ENCODE measurements around the gene NR1D1. TPM values are rescaled to one million over a fixed set of nuclear protein-coding genes. Genes with fewer than 3 reads are reported as not detected.

NR1D1 gene
- total and polyA plus RNA-seq, 2 of the 8 experiments (the other 6 are each of a cell fraction or from before 2014, with no cell fraction given), result 1.5 to 4.6 TPM

DNA sequence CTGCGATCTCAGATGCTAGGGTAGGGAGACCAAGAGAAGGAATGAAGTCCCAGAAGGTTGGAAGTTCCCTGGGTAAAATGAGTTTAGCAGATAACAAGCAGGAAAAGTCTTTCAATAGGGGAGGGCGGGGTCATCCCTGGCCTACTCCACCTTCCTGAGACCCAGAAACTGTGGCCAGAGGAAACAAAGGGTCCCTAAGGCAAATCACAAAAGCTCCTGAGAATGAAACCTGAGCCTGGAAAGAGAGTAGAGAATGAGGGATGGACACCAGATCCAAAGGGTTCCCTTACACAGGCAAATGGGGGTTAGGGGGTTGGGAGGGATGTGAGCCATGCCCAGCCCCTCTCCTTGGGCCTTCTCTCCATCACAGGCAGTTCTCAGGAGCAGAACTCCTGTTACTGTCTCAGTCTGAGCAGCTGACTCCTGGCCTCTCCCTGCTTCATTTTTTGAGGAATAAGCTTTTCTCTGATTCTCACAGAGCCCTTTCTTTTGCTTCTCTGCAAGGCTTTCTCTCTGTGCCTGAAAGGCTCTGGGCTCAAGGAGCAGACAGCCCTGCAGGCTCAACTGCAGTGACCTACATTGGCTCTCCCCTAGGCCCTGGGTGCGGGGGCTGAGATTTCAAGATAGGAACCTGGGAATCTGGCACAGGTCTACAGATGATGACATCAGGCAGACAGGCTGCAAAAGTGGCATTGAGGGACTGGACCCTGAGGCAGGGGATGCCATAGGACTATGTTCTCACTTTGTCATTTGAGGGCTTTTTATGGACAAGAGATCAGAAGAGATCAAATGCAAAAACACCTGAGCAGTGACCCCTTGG lies 9.8 kb upstream of the NR1D1 start:
- Histone ChIP-seq H3K9me3 (ENCODE audit: insufficient read depth in 2 of 2, low read depth in 1 of 2, low read length in 1 of 2) (no peaks in the 10 kb centered on the region), H3K4me1 (replicated peaks in 1 of 4; ENCODE audit: control insufficient read depth in 3 of 4, insufficient read depth in 4 of 4, low read length in 3 of 4) (peaks cover 39 to 51% (median 43%) of the 10 kb centered on the region in 4 experiments), H2BK12ac (ENCODE audit: low read depth, low read length) (peak overlapping the region; percentile 44; the same call in 1 of the 2 replicates), H2BK15ac (ENCODE audit: low read length) (peak overlapping the region; percentile 35), H4K8ac (ENCODE audit: extremely low read depth, insufficient read depth, low read length) (no peak overlapping the region), H4K91ac (replicated peaks; ENCODE audit: insufficient read length, low read length) (peak overlapping the region; percentile 6), H4K20me1 (replicated peaks in 1 of 2; ENCODE audit: control insufficient read depth in 1 of 2, insufficient read depth in 2 of 2, low read length in 2 of 2) (no peaks in the 10 kb centered on the region), H2BK120ac (replicated peaks; ENCODE audit: low read depth, low read length) (no peak overlapping the region), H4K5ac (ENCODE audit: insufficient read length, low read depth, low read length) (peak overlapping the region; percentile 38), H2BK20ac (ENCODE audit: low read length) (no peak overlapping the region), H3K18ac (ENCODE audit: extremely low read depth, low read length) (peak overlapping the region; percentile 62), H3K23me2 (ENCODE audit: low read depth, low read length) (no peaks in the 10 kb centered on the region), H3K27me3 (replicated peaks in 1 of 4; ENCODE audit: control insufficient read depth in 3 of 4, extremely low read depth in 1 of 4, insufficient read depth in 3 of 4, low read length in 3 of 4) (peaks cover 0 to 26% (median 19%) of the 10 kb centered on the region in 4 experiments; a peak in 6 of 7 replicates), H3K36me3 (ENCODE audit: control insufficient read depth in 2 of 4, insufficient read depth in 4 of 4, low read length in 3 of 4) (no peaks in the 10 kb centered on the region), H3K14ac (ENCODE audit: insufficient read length) (no peak overlapping the region), H3K79me1 (ENCODE audit: low read depth, low read length) (no peaks in the 10 kb centered on the region), H3K79me2 (ENCODE audit: control insufficient read depth in 1 of 2, insufficient read depth in 2 of 2, low read length in 2 of 2) (no peaks in the 10 kb centered on the region), H3K23ac (ENCODE audit: insufficient read length) (no peak overlapping the region), H2AK5ac (ENCODE audit: low read depth, low read length) (no peak overlapping the region), H3K4me2 (ENCODE audit: insufficient read depth in 1 of 2, low read depth in 2 of 2, low read length in 2 of 2) (peak overlapping the region; percentile 16 to 58; a peak in 3 of 4 replicates), H3K4me3 (ENCODE audit: extremely low read depth in 1 of 4, insufficient read depth in 2 of 4, low read depth in 3 of 4, low read length in 4 of 4) (peak overlapping the region in 2 of 4 experiments; percentile 11 to 25; a peak in 3 of 8 replicates), H3K4ac (replicated peaks; ENCODE audit: insufficient read length, low read depth, low read length) (no peak overlapping the region), H2BK5ac (ENCODE audit: low read depth, low read length) (peak overlapping the region; percentile 38; the same call in 1 of the 2 replicates), H3K27ac (ENCODE audit: low read depth, low read length) (peak overlapping the region; percentile 43; the same call in 1 of the 2 replicates), H3K56ac (replicated peaks; ENCODE audit: insufficient read length, low read depth, low read length) (no peak overlapping the region), H3K9ac (replicated peaks in 1 of 4; ENCODE audit: extremely low read depth in 1 of 4, low read depth in 3 of 4, low read length in 3 of 4) (no peak overlapping the region), H2AFZ (ENCODE audit: low read length) (no peak overlapping the region)
- DNase-seq (ENCODE audit: low read depth in 1 of 2, low spot score in 2 of 2) (no peak), FAIRE-seq (no peak)
- ChIA-PET CTCF (ENCODE audit: partially characterized antibody) (interaction anchor here (0.8 to 8.9 kb wide), 20 partner anchors 7 to 96 kb away, joined by 3 to 135 read pairs (median 30); partner anchors contain the start of genes CSF3, MSL1, NR1D1 and THRA), POLR2A (ENCODE audit: partially characterized antibody) (interaction anchor here (0.8 to 16.7 kb wide), 8 partner anchors 13 to 49 kb away, joined by 3 to 399 read pairs (median 4); partner anchors contain the start of genes CASC3, MSL1 and NR1D1)
- TF ChIP-seq TBP (IDR thresholded peaks at IDR 0.05; ENCODE audit: low read depth, low read length), result 0 out of 2 replicates have a peak, but pooled peaks have one; percentile 42
- TF ChIP-seq KDM4A (IDR thresholded peaks at IDR 0.05; ENCODE audit: low read depth, low read length, severe bottlenecking), result no peak
- TF ChIP-seq HDAC2 (IDR thresholded peaks at IDR 0.05; ENCODE audit: borderline replicate concordance in 1 of 2, low read depth in 2 of 2, low read length in 2 of 2), result no peak
- peak; percentile 54; the same call in 1 of the 2 replicates for TF ChIP-seq KDM1A (IDR thresholded peaks at IDR 0.05; ENCODE audit: borderline replicate concordance, low read length)
- no peak for TF ChIP-seq EGR1 (IDR thresholded peaks at IDR 0.05; ENCODE audit: borderline replicate concordance, low read depth, low read length)
- TF ChIP-seq SIN3A (conservative IDR thresholded peaks at IDR 0.05 in 1 of 2, IDR thresholded peaks at IDR 0.05 in 1 of 2; ENCODE audit: low read depth in 1 of 2, low read length in 2 of 2), result 0 out of 4 replicates have a peak, but pooled peaks of 1 of the 2 experiments have one; percentile 41
- TF ChIP-seq MAFK (IDR thresholded peaks at IDR 0.05; ENCODE audit: low read depth, low read length), result no peak
- 0 out of 2 replicates have a peak, but pooled peaks have one; percentile 46 for TF ChIP-seq RBBP5 (IDR thresholded peaks at IDR 0.05; ENCODE audit: borderline replicate concordance, low read depth, low read length)
- TF ChIP-seq NRF1 (IDR thresholded peaks at IDR 0.05; ENCODE audit: low read depth, low read length), result no peak
- peak in 1 of 2 experiments; percentile 47; a peak in 1 of 3 replicates for TF ChIP-seq POLR2A (IDR thresholded peaks at IDR 0.05; ENCODE audit: control extremely low read depth in 1 of 2, low read depth in 2 of 2, low read length in 2 of 2)
- 73% methylated on average over 3 of the region's 3 CpGs; no CpG with 5 or more reads in 1 of the 2 experiments for WGBS, 2 experiments (ENCODE audit: extremely low coverage in 1 of 2, insufficient coverage in 1 of 2, insufficient read length in 1 of 2, insufficient replicate concordance in 2 of 2, low coverage in 1 of 2, low lambda C conversion rate in 2 of 2, missing lambda C conversion rate in 1 of 2)

All from H1 (cell line).